Uterus (tissue), 4 donors: Measurements from ENCODE around the gene CLDND2. TPM values are rescaled to one million over a fixed set of nuclear protein-coding genes. Genes with fewer than 3 reads are reported as not detected.

ENCODE experiments used
- DNase-seq, 2 donors: peaks; one replicate each; pipeline ENCODE4 v3.0.0-alpha.2; 2019 to 2020
- H3K27ac ChIP-seq, 2 donors: fragments of 200-600 bp; sonication (generic); 1 replicate in 1 of 2; 2 replicates in 1 of 2; pipeline ENCODE4 v1.5.1; 2016 to 2018
- H3K27me3 ChIP-seq, 2 donors: fragments of 200-600 bp; sonication (generic); one replicate each; pipeline ENCODE4 v1.5.1; 2018 to 2019; ENCODE audit warnings: control low read depth in 1 of 2
- H3K36me3 ChIP-seq, 2 donors: fragments of 200-600 bp; sonication (generic); one replicate each; pipeline ENCODE4 v1.5.1; 2019; ENCODE audit warnings: control low read depth in 1 of 2
- H3K4me1 ChIP-seq, 2 donors: fragments of 200-600 bp; sonication (generic); one replicate each; pipeline ENCODE4 v1.5.1; 2018 to 2019; ENCODE audit warnings: control low read depth in 1 of 2
- H3K4me3 ChIP-seq, 2 donors: fragments of 200-600 bp; sonication (generic); 1 replicate in 1 of 2; 2 replicates in 1 of 2; pipeline ENCODE4 v1.5.1; 2018 to 2019; ENCODE audit warnings: mild to moderate bottlenecking in 1 of 2
- H3K9me3 ChIP-seq, 2 donors: fragments of 200-600 bp; sonication (generic); one replicate each; pipeline ENCODE4 v1.5.1; 2019; ENCODE audit warnings: control low read depth in 1 of 2
- POLR2A ChIP-seq, 2 donors: fragments of 450-650 bp; IDR thresholded peaks; one replicate each; pipeline ENCODE4 v1.6.1; 2016; ENCODE audit warnings: antibody characterized with exemption in 2 of 2, mild to moderate bottlenecking in 1 of 2, moderate library complexity in 1 of 2
- intact Hi-C: fragments of 100-400 bp; cut with DNase I; formaldehyde crosslinking; loops from one replicate; pipeline ENCODE4 v1.15.1; 2023; ENCODE audit warnings: low total_unique reads
- total RNA-seq, 4 donors: library from RNA; depleted of rRNA in 3 of 4; stranded (reverse); fragments of >200 nt in 3 of 4; gene quantifications; one replicate each; pipeline versions ENCODE4 v1.1.0 to v1.2.4, GENCODE V29; 2014 to 2023
- TF ChIP-seq, protein P1 (sequence below), 4 experiments: fragments of 200-600 bp in 2 of 4; fragments of 450-650 bp in 2 of 4; sonication (generic) in 2 of 4; IDR thresholded peaks; one replicate each; pipeline ENCODE4 v1.5.1; 2016 to 2019; ENCODE audit warnings: antibody characterized with exemption in 4 of 4, mild to moderate bottlenecking in 2 of 4, moderate library complexity in 1 of 4
- donor health status: DM: yes; HTN: yes; CAD: no.

Gene CLDND2
- total RNA-seq, 4 donors from 2014 or later = 1.2 TPM; not detected in 3

- Histone ChIP-seq H3K27me3 (peaks cover 0 to 26% of the 10 kb centered on the region in 2 donors), H3K9me3 (no peaks in the 10 kb centered on the region), H3K27ac (no peak overlapping the region), H3K36me3 (no peaks in the 10 kb centered on the region), H3K4me3 (no peak overlapping the region), H3K4me1 (no peaks in the 10 kb centered on the region)
- intact Hi-C loops = no loop called here
- TF ChIP-seq, protein P1, sequence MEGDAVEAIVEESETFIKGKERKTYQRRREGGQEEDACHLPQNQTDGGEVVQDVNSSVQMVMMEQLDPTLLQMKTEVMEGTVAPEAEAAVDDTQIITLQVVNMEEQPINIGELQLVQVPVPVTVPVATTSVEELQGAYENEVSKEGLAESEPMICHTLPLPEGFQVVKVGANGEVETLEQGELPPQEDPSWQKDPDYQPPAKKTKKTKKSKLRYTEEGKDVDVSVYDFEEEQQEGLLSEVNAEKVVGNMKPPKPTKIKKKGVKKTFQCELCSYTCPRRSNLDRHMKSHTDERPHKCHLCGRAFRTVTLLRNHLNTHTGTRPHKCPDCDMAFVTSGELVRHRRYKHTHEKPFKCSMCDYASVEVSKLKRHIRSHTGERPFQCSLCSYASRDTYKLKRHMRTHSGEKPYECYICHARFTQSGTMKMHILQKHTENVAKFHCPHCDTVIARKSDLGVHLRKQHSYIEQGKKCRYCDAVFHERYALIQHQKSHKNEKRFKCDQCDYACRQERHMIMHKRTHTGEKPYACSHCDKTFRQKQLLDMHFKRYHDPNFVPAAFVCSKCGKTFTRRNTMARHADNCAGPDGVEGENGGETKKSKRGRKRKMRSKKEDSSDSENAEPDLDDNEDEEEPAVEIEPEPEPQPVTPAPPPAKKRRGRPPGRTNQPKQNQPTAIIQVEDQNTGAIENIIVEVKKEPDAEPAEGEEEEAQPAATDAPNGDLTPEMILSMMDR (IDR thresholded peaks at IDR 0.05) = no peak
- TF ChIP-seq POLR2A (IDR thresholded peaks at IDR 0.05) = no peak
- DNase-seq = no peak
Measured at GRCh38 chr19:51324167-51324481, 44.7 kb downstream of the CLDND2 start.

DNA sequence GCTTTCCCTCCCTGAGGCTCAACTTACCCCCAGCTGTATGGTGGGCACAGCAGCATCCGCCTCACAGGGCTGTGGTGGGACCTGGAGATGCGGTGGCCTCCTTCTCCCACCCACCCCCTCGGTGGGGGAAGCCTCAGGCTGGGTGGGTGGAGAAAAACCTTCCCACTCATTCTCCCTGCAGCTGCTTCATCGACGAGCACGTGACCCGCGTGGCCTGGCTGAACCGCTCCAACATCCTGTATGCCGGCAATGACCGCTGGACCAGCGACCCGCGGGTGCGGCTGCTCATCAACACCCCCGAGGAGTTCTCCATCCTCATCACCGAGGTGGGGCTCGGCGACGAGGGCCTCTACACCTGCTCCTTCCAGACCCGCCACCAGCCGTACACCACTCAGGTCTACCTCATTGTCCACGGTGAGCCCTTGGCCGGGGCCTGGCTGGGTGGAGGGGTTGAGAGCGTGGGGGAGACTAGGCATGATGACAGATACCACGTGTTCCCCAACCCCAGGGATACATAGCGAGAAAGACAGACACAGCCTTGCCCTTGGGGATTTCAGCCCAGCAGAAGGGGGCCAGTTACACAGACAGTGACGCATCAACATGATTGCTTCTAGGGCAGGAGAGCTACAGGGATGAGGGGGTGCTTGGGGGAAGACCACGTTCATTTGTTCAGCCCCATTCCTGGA lies 45.2 kb downstream of the CLDND2 start:
- peaks cover 0 to 21% of the 10 kb centered on the region in 2 donors for H3K27me3 ChIP-seq
- H3K27ac ChIP-seq = no peak overlapping the region
- intact Hi-C loops = no loop called here
- H3K4me1 ChIP-seq = no peaks in the 10 kb centered on the region
- TF ChIP-seq, protein P1 (IDR thresholded peaks at IDR 0.05) = no peak
- no peak for TF ChIP-seq POLR2A (IDR thresholded peaks at IDR 0.05)
- H3K36me3 ChIP-seq = no peaks in the 10 kb centered on the region
- H3K4me3 ChIP-seq = no peak overlapping the region
- DNase-seq = no peak
- H3K9me3 ChIP-seq = no peaks in the 10 kb centered on the region

DNA sequence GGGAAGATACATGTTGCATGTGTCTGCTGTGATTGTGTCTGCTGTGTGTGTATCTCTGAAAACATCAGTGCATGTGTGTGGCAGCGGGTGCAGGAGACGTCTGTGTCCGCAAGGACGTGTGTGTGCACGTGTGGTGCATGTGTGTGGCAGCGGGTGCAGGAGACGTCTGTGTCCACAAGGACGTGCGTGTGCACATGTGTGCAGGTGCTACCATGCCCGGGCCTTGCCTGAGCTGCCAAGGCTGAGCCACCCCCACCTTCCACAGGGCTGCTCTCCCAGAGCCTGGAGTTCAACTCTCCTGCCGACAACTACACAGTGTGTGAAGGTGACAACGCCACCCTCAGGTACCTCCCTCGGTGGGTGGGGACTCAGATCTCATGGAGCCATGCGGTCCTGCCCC lies 47.0 kb downstream of the CLDND2 start:
- H3K27me3 ChIP-seq = peaks cover 0 to 3% of the 10 kb centered on the region in 2 donors
- TF ChIP-seq, protein P1 (IDR thresholded peaks at IDR 0.05) = no peak
- no peak for TF ChIP-seq POLR2A (IDR thresholded peaks at IDR 0.05)
- no peaks in the 10 kb centered on the region for H3K36me3 ChIP-seq
- intact Hi-C loops = no loop called here
- H3K4me3 ChIP-seq = no peak overlapping the region
- no peak for DNase-seq
- H3K4me1 ChIP-seq = no peaks in the 10 kb centered on the region
- H3K27ac ChIP-seq = no peak overlapping the region
- H3K9me3 ChIP-seq = no peaks in the 10 kb centered on the region

DNA sequence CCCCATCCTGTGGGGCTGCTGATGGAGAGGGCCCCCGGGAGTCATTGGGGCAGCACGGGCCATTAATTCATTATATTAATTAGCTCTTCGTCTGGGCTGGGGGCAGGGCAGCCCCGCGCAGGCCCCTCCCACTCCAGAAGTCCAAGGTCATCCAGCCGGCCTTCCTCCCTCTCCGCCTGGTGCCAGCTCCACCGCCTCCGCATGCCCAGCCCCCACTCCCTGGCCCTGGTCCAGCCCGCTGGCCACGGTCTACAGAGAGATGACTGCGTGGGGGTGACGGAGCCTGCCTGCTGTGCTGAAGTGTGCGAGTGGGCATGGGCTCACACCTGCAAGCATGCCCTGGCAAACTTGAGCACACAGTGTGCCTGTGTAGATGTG lies 48.5 kb downstream of the CLDND2 start:
- intact Hi-C loops = no loop called here
- Histone ChIP-seq H3K4me1 (no peaks in the 10 kb centered on the region), H3K4me3 (no peak overlapping the region), H3K9me3 (no peaks in the 10 kb centered on the region), H3K27ac (no peak overlapping the region), H3K36me3 (no peaks in the 10 kb centered on the region), H3K27me3 (no peaks in the 10 kb centered on the region)
- TF ChIP-seq, protein P1 (IDR thresholded peaks at IDR 0.05) = no peak
- TF ChIP-seq POLR2A (IDR thresholded peaks at IDR 0.05) = no peak
- no peak for DNase-seq

DNA sequence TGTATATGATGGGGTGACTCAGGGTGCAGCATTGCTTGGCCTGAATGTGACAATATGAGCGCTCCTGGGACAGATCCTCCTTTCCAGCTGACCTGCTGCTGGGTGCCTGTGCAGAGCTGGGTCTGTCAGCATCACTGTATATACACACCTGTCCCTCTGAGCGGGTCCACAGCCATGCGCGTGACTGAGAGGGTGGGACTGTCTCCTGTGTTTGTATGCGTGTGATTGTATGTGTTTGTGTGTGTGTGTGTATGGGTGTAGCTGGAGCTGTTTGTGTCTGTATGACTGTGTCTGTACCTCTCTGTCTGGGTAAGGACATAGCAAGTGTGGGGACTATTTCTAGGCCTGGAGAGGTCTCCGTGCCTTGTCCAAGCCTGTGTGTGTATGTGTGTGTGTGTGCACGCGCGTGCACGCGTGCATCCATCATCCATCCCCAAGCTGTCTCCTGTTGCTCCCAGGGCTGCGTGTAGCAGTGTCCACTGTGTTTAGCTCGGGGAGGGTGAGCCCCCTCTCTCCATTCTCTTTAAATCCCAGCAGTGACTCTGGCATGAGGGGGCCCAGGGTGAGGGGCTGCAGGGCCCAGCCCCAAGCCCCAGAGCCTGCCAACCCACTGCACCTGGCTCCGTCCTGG lies 49.0 kb downstream of the CLDND2 start:
- Histone ChIP-seq H3K27ac (no peak overlapping the region), H3K4me1 (no peaks in the 10 kb centered on the region), H3K9me3 (no peaks in the 10 kb centered on the region), H3K36me3 (no peaks in the 10 kb centered on the region), H3K27me3 (no peaks in the 10 kb centered on the region), H3K4me3 (no peak overlapping the region)
- TF ChIP-seq, protein P1 (IDR thresholded peaks at IDR 0.05) = no peak
- TF ChIP-seq POLR2A (IDR thresholded peaks at IDR 0.05) = no peak
- intact Hi-C loops = no loop called here
- no peak for DNase-seq
